ENCODE measurements around the gene PLXNA2.

Gene PLXNA2

GRCh38 chr1:208228550-208228949, 15.6 kb downstream of the PLXNA2 start:
- TF ChIP-seq ZNF274 (IDR thresholded peaks at IDR 0.05; ENCODE audit: low read depth, low read length) = no peak
- no peak overlapping the region for H3K4me3 ChIP-seq (ENCODE audit: low read length)

- no peak for TF ChIP-seq ZNF274 (IDR thresholded peaks at IDR 0.05; ENCODE audit: low read depth, low read length)
- H3K4me3 ChIP-seq (ENCODE audit: low read length) = no peak overlapping the region
These were observed 16.2 kb downstream of the PLXNA2 start for GRCh38 chr1:208228026-208228425.

GRCh38 chr1:208227366-208227765, 16.8 kb downstream of the PLXNA2 start:
- H3K4me3 ChIP-seq (ENCODE audit: low read length) = no peak overlapping the region
- no peak for TF ChIP-seq ZNF274 (IDR thresholded peaks at IDR 0.05; ENCODE audit: low read depth, low read length)

GRCh38 chr1:208225954-208226937, 17.9 kb downstream of the PLXNA2 start:
- TF ChIP-seq ZNF274 (IDR thresholded peaks at IDR 0.05; ENCODE audit: low read depth, low read length) = no peak
- H3K4me3 ChIP-seq (ENCODE audit: low read length) = no peak overlapping the region

- H3K4me3 ChIP-seq (ENCODE audit: low read length) = no peak overlapping the region
- no peak for TF ChIP-seq ZNF274 (IDR thresholded peaks at IDR 0.05; ENCODE audit: low read depth, low read length)
These were observed 19.9 kb downstream of the PLXNA2 start for GRCh38 chr1:208224192-208224713.

GRCh38 chr1:208223136-208223535, 21.0 kb downstream of the PLXNA2 start:
- no peak for TF ChIP-seq ZNF274 (IDR thresholded peaks at IDR 0.05; ENCODE audit: low read depth, low read length)
- no peak overlapping the region for H3K4me3 ChIP-seq (ENCODE audit: low read length)

GRCh38 chr1:208222376-208223126, 21.6 kb downstream of the PLXNA2 start:
- no peak overlapping the region for H3K4me3 ChIP-seq (ENCODE audit: low read length)
- TF ChIP-seq ZNF274 (IDR thresholded peaks at IDR 0.05; ENCODE audit: low read depth, low read length) = no peak

- no peak for TF ChIP-seq ZNF274 (IDR thresholded peaks at IDR 0.05; ENCODE audit: low read depth, low read length)
These were observed 22.9 kb downstream of the PLXNA2 start for GRCh38 chr1:208221291-208221622.

GRCh38 chr1:208219659-208220282, 24.4 kb downstream of the PLXNA2 start:
- TF ChIP-seq ZNF274 (IDR thresholded peaks at IDR 0.05; ENCODE audit: low read depth, low read length) = no peak
- H3K4me3 ChIP-seq (ENCODE audit: low read length) = no peak overlapping the region

More at GRCh38 chr1:208221291-208221622, 22.9 kb downstream of the PLXNA2 start:
- H3K4me3 ChIP-seq (ENCODE audit: low read length) = no peak overlapping the region

- H3K4me3 ChIP-seq (ENCODE audit: low read length) = no peak overlapping the region
- TF ChIP-seq ZNF274 (IDR thresholded peaks at IDR 0.05; ENCODE audit: low read depth, low read length) = no peak
These were observed 25.0 kb downstream of the PLXNA2 start for GRCh38 chr1:208219098-208219658.

- H3K4me3 ChIP-seq (ENCODE audit: low read length) = no peak overlapping the region
- no peak for TF ChIP-seq ZNF274 (IDR thresholded peaks at IDR 0.05; ENCODE audit: low read depth, low read length)
These were observed 25.7 kb downstream of the PLXNA2 start for GRCh38 chr1:208218237-208219097.

GRCh38 chr1:208217781-208218180, 26.4 kb downstream of the PLXNA2 start:
- no peak overlapping the region for H3K4me3 ChIP-seq (ENCODE audit: low read length)
- TF ChIP-seq ZNF274 (IDR thresholded peaks at IDR 0.05; ENCODE audit: low read depth, low read length) = no peak

GRCh38 chr1:208216806-208217205, 27.4 kb downstream of the PLXNA2 start:
- no peak overlapping the region for H3K4me3 ChIP-seq (ENCODE audit: low read length)
- no peak for TF ChIP-seq ZNF274 (IDR thresholded peaks at IDR 0.05; ENCODE audit: low read depth, low read length)

Data from GM08714 (cell line).